Epithelial cell of proximal tubule (primary cell): ENCODE data around the gene HTR2C. TPM values are rescaled to one million over a fixed set of nuclear protein-coding genes. Genes with fewer than 3 reads are reported as not detected.
"Not testable (repeated sequence)": the region's sequence is repeated elsewhere in the genome, so short reads cannot be mapped to it uniquely, and the experiment has no call there.

Experiments
- DNase-seq: peaks from one replicate; pipeline ENCODE4 v3.0.0-alpha.2; 2011; ENCODE audit warnings: low read depth
- H3K4me3 ChIP-seq: 2 replicates; pipeline ENCODE4 v1.5.1; 2011; ENCODE audit warnings: low read depth, mild to moderate bottlenecking, low read length
- total RNA-seq: library from RNA; depleted of rRNA; stranded (reverse); fragments of >200 nt; gene quantifications from 2 replicates; pipeline ENCODE4 v1.2.3, GENCODE V29; 2015
- TF ChIP-seq, protein P1 (sequence below): conservative IDR thresholded peaks from 2 replicates; pipeline ENCODE4 v1.5.1; 2012; ENCODE audit warnings: low read depth, mild to moderate bottlenecking, low read length

Gene HTR2C
- total RNA-seq, 1 donor from 2014 or later: not detected

DNA sequence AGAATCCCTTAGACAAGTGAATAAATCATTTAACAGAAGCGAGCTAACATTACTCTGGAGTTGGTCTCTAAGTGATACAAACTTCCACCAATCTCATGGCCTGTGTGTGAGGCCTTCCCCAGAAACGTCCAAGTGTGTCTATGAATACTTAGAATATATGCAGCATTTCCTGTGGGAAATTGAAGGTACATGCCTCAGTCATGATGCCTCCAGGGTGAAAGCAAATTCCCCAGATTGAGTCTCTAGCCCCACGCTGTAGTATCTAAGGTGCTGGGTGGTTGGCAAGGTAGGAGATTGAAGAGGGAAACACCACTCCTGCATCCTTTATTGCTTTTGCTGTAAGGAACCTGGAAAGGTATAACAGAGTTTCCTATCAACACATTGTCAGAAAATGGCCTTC lies 319.7 kb downstream of the HTR2C start:
- TF ChIP-seq, protein P1, sequence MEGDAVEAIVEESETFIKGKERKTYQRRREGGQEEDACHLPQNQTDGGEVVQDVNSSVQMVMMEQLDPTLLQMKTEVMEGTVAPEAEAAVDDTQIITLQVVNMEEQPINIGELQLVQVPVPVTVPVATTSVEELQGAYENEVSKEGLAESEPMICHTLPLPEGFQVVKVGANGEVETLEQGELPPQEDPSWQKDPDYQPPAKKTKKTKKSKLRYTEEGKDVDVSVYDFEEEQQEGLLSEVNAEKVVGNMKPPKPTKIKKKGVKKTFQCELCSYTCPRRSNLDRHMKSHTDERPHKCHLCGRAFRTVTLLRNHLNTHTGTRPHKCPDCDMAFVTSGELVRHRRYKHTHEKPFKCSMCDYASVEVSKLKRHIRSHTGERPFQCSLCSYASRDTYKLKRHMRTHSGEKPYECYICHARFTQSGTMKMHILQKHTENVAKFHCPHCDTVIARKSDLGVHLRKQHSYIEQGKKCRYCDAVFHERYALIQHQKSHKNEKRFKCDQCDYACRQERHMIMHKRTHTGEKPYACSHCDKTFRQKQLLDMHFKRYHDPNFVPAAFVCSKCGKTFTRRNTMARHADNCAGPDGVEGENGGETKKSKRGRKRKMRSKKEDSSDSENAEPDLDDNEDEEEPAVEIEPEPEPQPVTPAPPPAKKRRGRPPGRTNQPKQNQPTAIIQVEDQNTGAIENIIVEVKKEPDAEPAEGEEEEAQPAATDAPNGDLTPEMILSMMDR: no peak
- DNase-seq: no peak
- no peak overlapping the region for H3K4me3 ChIP-seq

DNA sequence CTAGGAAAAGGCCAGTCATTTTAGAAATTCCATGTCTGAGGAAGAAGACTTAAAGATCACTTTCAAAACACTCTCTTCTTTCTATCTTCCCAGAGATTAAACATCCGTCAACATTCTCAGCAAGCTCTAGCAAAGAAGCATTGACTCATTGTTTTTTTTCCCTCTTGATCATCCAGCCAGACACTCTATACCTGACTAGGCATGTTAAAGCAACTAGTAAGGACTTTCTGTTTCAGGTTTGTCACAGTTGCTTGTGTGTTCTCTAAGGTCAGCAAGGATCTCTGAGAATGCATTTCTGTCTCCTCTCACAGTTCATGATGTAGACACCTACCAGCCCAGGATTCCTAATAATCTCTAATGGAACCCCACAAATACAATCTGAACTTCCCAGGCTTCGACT lies 321.4 kb downstream of the HTR2C start:
- no peak for DNase-seq
- TF ChIP-seq, protein P1: no peak

DNA sequence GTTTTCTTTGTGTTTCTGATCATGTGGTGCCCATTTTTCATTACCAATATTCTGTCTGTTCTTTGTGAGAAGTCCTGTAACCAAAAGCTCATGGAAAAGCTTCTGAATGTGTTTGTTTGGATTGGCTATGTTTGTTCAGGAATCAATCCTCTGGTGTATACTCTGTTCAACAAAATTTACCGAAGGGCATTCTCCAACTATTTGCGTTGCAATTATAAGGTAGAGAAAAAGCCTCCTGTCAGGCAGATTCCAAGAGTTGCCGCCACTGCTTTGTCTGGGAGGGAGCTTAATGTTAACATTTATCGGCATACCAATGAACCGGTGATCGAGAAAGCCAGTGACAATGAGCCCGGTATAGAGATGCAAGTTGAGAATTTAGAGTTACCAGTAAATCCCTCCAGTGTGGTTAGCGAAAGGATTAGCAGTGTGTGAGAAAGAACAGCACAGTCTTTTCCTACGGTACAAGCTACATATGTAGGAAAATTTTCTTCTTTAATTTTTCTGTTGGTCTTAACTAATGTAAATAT lies 323.2 kb downstream of the HTR2C start:
- no peak for DNase-seq
- TF ChIP-seq, protein P1: no peak
- H3K4me3 ChIP-seq: no peak overlapping the region

More for the DNA sequence above, 321.4 kb downstream of the HTR2C start:
- no peak overlapping the region for H3K4me3 ChIP-seq

DNA sequence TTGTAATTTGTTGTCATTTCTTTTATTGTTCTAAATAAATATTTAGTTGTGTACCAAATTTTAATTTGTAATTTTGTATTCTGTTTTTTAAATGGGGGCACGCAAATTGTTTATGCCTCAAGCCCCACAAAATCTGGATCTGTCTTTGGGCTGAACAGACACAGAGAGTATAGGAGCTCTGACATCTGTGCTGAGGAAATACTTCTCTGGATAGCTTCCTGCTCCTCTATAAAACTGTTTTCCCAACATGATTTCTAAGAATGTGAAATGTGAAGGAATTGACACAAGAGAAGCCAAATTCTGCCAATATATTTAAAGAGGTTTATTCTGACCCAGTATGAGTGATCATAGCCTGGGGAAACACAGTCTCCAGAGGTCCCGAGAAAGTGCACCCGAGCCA lies 340.5 kb downstream of the HTR2C start:
- TF ChIP-seq, protein P1: no peak
- no peak overlapping the region for H3K4me3 ChIP-seq
- DNase-seq: no peak

DNA sequence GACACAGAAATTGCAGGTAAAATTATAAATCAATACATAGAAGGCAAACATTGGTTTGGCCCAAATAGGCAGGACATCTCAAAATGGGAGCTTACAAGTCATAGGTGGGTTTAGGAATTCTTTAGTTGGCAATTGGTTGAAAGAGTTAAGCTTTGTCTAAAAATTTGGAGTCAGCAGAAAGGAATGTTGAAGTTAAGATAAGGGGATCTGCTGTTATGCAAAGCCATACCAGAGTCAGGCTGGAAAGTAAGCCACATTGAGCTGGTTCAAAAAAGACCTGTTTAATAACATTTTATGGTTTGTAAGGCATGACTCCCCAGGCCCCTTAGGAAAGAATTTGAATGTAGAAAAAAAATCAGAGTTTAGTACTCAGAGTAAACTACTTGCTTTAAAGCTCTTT lies 341.0 kb downstream of the HTR2C start:
- TF ChIP-seq, protein P1: no peak
- no peak overlapping the region for H3K4me3 ChIP-seq
- no peak for DNase-seq

DNA sequence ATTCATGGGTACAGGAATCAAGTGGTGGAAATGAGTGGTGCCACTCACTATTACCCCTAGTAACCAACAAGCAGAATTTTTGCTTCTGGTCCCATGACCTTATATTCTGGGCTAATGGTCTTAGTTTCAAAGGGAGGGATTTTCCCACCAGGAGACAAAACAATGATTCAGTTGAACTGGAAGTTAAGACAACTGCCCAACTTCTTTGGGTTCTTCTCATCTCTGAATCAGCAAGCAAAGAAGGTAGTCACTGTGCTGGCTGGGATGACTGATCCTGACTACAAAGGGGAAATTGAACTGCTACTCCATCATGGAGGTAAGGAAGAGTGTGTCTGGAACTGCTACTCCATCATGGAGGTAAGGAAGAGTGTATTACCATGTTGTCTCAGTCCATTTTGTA lies 346.3 kb downstream of the HTR2C start:
- TF ChIP-seq, protein P1: no peak
- H3K4me3 ChIP-seq: no peak overlapping the region
- no peak for DNase-seq

DNA sequence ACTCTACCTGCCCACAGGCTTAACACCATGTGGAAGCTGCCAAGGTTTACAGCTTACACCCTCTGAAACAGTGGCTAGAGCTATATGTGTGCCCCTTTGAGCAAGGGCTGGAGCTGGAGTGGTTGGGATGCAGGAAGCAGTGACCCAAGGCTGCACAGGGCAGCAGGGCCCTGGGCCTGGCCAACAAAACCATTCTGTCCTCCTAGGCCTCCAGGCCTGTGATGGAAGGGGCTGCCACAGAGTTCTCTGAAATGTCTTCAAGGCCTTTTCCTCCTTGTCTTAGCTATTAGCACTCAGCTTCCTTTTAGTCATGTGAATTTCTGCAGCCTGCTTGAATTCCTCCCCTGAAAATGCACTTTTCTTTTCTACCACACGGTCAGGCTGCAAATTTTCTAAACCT lies 348.7 kb downstream of the HTR2C start:
- TF ChIP-seq, protein P1: no peak
- no peak for DNase-seq
- H3K4me3 ChIP-seq: no peak overlapping the region

DNA sequence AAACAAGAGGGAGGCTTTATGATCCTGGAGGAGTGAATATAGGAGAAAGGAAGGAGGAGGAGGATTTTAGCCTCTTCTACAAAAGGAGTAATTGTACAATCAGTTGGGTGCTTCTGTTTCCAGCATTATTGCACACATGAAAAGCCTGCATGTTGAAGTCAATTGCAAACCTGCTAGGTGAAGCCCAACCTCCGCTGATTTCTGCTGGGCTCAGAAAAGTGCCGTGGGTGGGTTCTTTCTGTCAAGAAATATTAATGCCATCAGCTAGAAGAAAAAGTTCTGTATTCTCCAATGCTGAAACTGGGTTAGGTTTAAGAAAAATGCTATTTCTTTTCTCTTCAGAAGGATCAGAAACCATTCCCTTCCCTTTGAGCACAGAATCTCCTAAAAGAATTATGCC lies 349.4 kb downstream of the HTR2C start:
- DNase-seq, H3K4me3 ChIP-seq: not testable (repeated sequence)

DNA sequence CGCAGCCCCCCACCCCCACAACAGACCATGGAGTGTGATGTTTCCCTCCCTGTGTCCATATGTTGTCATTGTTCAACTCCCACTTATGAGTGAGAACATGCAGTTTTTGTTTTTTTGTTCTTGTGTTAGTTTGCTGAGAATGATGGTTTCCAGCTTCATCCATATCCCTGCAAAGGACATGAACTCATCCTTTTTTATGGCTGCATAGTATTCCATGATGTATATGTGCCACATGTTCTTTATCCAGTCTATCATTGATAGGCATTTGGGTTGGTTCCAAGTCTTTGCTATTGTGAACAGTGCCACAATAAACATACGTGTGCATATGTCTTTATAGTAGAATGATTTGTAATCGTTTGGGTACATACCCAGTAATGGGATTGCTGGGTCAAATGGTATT lies 353.2 kb downstream of the HTR2C start:
- not testable (repeated sequence) for H3K4me3 ChIP-seq

More for the DNA sequence above, 353.2 kb downstream of the HTR2C start:
- not testable (repeated sequence) for DNase-seq
